HG03060 (cell line): ENCODE measurements around the gene ANXA9.

Experiments used
- ATAC-seq: cut with Tn5 transposase; IDR thresholded peaks from one replicate; pipeline ENCODE4 v1.9.1; 2021; ENCODE audit warnings: low read depth, moderate number of reproducible peaks; ENCODE audit not compliant: unreplicated experiment

ANXA9 gene

GRCh38 chr1:151002611-151003010 is 20.5 kb downstream of the ANXA9 start:
- ATAC-seq: no peak

- no peak for ATAC-seq
Observed at GRCh38 chr1:151003180-151003579, 21.1 kb downstream of the ANXA9 start.

GRCh38 chr1:151005729-151006319 is 23.7 kb downstream of the ANXA9 start:
- ATAC-seq: no peak

- no peak for ATAC-seq
Observed at GRCh38 chr1:151006327-151007052, 24.4 kb downstream of the ANXA9 start, which contains the start of gene MINDY1. MINDY1 (minus strand) TSS chr1:151006902; CDS start chr1:151002617, 4,285 bp downstream.

GRCh38 chr1:151007853-151008243 is 25.8 kb downstream of the ANXA9 start:
- ATAC-seq: no peak

GRCh38 chr1:151008244-151009205 is 26.4 kb downstream of the ANXA9 start, which contains the start of gene PRUNE1:
PRUNE1 (plus strand) TSS chr1:151008449; CDS start chr1:151008633, 184 bp downstream.
- no peak for ATAC-seq

- ATAC-seq: no peak
Observed at GRCh38 chr1:151009206-151009587, 27.1 kb downstream of the ANXA9 start.

GRCh38 chr1:151009674-151010345 is 27.7 kb downstream of the ANXA9 start:
- ATAC-seq: no peak

GRCh38 chr1:151010346-151010726 is 28.2 kb downstream of the ANXA9 start:
- ATAC-seq: no peak

GRCh38 chr1:151011154-151011850 is 29.2 kb downstream of the ANXA9 start:
- ATAC-seq: no peak

GRCh38 chr1:151012684-151013471 is 30.8 kb downstream of the ANXA9 start:
- no peak for ATAC-seq

GRCh38 chr1:151013518-151013917 is 31.4 kb downstream of the ANXA9 start:
- ATAC-seq: no peak

- ATAC-seq: no peak
Observed at GRCh38 chr1:151024540-151025146, 42.6 kb downstream of the ANXA9 start.

GRCh38 chr1:151026460-151026859 is 44.4 kb downstream of the ANXA9 start:
- no peak for ATAC-seq

GRCh38 chr1:151032164-151032563 is 50.1 kb downstream of the ANXA9 start:
- no peak for ATAC-seq

- no peak for ATAC-seq
Observed at GRCh38 chr1:151035167-151035566, 53.1 kb downstream of the ANXA9 start.

GRCh38 chr1:151036356-151036755 is 54.3 kb downstream of the ANXA9 start, which contains the start of gene BNIPL:
BNIPL (plus strand) TSS chr1:151036586; CDS start chr1:151036726, 140 bp downstream.
- no peak for ATAC-seq

- ATAC-seq: no peak
Observed at GRCh38 chr1:151037032-151037431, 54.9 kb downstream of the ANXA9 start.

GRCh38 chr1:151039521-151039920 is 57.4 kb downstream of the ANXA9 start:
- no peak for ATAC-seq
